GM18508 (cell line): Measurements from ENCODE around the gene RHOBTB3.
A peak's percentile ranks its signal among the peaks of the same experiment; 100 is the strongest.
"Not testable (repeated sequence)": the region's sequence is repeated elsewhere in the genome, so short reads cannot be mapped to it uniquely, and the experiment has no call there.

ENCODE experiments used
- ATAC-seq: cut with Tn5 transposase; IDR thresholded peaks from one replicate; pipeline ENCODE4 v1.9.1; 2021; ENCODE audit warnings: moderate number of reproducible peaks; ENCODE audit not compliant: insufficient read depth, unreplicated experiment

Gene RHOBTB3

DNA sequence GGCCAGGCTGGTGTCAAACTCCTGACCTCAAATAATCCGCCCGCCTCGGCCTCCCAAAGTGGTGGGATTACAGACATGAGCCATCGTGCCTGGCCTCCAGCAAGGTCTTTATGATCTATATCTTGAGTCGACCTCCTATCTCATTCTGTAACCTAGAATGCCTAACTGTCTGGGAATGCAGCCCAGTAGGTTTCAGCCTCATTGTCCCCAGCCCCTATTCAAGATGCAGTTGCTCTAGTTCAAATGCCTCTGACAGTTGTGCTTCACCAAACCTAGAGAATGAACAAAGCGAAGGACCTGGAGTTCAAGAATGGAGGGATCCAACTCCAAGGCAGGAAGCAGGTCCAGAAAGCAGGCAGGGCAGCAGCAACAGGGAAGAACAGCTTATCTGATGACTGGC is 60.6 kb downstream of the RHOBTB3 start:
- ATAC-seq, result no peak

DNA sequence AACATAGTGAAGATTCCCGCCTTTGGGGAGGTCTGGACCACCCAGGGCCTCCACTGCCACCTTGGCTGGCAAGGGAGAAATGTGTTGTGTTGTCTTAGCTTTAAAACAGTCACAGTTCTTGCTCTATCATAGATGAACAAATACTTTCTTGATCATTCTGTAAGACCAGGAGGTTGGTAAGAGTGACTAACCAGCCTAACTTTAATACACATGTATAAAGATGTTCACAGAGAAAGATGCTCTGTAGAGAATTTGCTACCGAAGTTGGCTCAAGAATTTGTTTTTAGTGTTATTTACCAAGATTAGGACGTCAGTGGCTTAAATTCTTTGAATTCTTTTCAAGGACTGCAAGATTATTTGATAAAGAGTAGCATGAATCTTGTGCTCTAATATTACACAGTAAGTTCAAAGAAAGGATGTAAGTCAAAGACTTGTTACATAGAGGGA is 63.0 kb downstream of the RHOBTB3 start:
- ATAC-seq, result no peak

DNA sequence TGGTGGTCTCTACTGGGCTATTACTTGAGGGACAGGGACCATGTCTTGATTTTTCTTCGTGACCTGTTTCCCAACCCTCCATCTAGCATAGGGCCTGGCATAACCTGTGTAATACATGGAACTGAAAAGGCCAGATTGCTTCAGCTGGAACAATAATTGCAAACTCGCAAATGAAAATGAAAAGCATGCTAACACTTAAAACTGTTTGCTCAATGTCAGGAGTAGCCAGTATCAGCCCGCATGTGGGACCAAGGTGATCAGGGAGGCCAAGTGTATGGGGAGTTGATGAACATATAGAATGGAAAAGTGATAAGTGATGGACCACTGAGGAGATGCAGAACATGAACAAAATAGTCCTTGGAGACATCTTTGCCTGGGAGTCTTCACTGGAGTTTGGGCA is 66.2 kb downstream of the RHOBTB3 start:
- ATAC-seq, result no peak

DNA sequence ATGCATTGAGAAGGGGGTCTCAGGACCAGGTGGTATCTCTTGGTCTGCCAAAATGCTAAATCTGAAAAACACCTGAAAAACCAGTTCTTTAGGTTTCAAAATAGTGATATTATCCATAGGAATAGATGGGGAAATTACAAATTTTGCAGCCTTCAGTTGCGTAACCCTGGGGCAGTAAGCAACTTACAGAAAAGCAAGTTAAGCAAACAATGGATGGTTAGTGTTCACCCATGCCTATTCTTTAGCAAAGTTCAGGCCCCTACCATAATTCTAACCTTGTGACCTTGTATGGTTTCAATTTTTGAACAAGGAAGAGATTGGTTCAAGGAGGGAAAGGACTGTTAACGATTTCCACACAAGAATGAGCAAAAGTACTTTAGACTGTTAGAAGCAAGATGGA is 66.9 kb downstream of the RHOBTB3 start:
- no peak for ATAC-seq

DNA sequence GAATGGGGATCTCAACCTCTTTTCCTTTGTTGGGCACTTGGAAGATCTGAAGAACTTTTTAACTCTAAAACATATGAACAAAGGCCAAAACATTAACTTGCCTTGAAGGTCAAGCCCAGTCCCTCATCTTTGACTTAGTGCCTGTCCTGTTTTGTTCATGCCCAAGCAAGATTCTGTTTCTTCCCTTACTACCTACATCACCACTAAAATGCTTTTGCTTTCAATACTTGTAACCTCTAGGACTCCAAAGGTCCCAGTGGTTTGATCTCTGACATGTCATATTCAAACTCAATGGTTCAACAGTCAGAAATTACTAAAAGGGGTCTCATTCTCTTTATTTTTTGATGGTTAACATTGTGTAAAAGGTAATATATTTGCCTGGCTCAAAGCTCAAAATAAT is 67.4 kb downstream of the RHOBTB3 start:
- no peak for ATAC-seq

DNA sequence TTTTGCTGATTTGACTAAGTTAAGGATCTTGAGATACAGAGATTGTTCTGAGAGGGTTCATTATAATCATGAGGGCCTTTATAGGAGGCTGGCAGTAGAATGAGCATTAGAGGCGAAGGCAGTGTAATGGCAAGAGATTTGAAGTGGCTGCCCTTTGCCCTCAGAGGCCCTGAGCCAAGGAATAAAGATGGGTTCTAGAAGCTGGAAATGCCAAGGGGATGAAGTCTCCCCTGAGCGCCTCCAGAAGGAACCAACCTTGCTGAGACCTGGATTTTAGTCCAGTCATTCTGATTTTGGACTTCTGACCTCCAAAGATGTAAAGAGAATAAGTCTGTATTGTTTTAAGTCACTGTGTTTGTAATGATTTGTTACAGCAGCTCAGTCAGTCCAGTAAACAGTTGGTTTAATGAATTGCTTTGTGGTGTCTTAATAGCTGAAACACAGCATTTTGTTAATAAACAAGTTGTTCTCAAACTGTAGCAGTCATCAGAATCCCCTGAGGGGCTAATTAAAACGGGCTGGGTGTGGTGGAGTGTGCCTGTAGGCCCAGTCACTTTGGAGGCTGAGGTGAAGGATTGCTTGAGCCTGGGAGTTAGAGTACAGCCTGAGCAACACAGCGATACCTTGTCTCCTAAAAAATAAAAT is 68.2 kb downstream of the RHOBTB3 start:
- ATAC-seq, result no peak

DNA sequence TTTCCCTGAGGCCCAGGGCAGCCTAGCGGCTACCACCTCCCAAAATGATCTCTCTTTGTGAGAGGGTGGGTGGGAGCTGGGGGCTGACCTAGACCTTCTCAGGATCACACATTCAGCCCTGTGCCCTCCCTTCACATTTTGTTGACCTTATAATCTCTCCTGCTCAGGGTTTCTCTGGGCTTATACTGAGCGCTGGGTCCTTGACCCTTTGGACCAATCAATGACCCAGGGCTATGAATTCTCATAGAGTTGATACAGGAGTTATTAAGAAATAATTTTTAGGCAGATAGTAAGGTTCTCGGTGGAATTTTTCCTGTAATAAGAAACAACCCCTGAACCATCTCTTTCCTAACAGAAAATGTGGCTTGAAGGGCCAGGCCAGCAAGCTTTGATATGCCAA is 69.4 kb downstream of the RHOBTB3 start:
- ATAC-seq, result no peak

DNA sequence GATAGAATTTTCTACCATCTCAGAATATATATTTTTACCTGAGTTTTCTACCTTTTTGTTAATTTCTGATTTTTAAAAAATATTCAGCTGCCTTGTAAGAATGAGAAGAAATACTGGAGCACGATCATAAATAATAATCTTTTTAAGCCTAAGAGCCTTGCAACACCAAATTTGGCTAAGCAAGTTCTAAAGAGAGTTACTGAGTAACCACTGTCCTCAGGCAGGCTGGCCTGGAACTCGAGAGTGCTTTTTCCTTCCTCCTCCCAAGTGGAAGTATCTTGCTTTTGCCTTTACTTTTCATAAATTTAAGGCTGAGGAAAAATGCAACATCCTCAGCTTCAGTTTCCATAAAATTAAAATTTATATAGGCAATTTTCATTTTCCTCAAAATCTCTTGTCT is 70.4 kb downstream of the RHOBTB3 start:
- no peak for ATAC-seq

DNA sequence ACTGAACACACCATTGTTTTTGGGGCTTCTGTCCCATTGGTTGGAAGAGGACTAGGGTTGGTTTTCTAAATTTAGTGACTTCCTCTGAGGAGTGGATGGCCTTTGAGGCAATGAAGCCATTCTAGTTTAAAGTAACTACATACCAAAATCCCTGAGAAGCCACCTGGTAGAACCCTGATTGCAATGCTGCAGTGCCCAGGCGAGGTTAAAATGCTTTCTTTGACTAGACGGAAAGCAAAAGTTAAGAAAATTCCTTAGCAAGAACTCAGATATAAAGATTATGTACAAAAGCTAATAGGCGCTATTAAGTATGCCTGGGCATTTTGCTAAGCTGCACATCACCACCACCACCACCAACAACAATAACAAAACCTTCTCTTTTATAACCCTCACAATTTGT is 70.8 kb downstream of the RHOBTB3 start:
- no peak for ATAC-seq

DNA sequence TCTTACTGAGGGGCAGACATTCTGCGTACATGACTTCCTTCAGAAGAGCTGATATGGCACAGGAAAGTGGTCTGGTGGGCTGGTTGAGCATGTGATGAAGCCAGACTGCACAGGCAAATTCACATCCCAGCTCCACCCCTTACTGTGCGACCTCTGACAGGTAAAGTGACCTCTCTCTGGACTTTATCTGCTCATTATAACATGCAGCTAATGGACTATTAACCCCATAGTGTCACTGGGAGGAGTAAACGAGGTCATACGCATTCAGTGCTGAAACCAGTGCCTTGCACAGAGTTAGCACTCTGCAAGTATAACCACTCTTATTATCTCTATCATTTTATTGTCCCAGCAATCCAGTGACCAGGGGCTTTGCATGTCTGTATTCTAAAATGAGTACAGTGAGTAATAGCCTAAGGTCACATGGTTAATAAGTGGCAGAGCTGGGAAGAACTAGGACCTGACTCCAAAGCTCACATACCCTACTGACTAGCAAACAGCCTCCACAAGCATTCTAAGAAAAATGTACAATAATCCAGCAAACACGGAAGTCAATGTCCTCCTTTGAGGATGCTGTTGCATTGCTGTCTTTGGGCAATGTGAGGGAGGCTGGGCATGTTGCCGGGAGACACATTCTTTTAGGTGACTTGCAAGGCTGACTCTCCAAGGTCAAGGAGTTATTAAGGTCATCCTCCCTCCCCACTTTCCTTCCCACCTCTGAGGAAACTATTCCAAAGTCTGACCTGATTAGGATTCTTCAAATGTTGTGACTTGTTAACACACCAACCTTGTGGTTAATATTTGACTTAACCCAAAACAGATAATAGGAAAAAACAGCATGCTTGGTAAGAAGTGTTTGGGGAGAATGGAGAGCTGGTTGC is 72.4 kb downstream of the RHOBTB3 start:
- no peak for ATAC-seq

DNA sequence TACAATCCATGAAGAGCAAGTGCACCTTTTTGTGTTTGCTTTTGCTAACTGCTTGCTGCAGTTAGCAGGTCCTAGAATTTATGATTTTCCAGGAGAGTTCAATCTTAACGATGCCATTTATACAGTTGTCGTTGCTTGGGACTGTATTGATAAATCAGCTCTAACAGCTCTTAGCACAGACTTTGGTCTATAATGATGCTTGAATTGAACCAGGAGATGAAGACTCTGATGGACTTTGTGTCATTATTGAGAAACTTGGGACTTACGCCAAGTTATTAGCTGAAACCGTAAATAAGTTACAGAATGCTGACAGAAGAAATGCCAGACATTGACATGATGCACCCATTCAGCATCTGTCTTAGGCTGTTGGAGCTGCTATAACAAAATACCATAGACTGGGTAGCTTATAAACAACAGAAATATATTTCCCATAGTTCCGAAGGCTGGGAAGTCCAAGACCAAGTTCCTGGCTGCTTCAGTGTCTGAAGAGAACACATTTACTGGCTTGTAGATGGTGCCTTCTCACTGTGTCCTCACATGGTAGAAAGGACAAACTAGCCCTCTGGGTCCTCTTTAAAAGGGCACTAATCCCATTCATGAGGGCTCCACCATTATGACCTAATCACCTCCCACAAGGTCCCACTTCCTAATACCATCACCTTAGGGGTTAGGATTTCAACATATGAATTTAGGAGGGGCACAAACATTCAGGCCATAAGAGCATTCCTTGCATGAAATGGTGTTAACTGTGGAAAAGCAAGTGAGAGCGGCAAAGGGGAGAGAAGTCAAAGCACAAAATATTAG is 73.8 kb downstream of the RHOBTB3 start:
- ATAC-seq, result no peak

DNA sequence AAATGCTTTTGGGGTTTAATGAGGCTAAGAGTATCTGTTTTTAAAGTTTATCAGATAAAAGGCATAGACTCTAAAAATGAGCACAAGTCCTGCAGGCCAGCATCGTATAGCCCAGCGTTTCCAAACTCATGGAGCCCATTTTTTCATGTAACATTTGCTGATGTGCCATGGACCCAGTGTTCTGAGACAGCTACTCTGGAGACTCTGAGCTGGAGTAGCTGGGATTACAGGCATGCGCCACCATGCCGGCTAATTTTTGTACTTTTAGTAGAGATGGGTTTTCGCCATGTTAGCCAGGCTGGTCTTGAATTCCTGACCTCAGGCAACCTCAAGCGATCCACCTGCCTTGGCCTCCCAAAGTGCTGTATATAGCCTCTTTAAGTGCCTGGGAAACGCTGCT is 75.6 kb downstream of the RHOBTB3 start:
- ATAC-seq, result no peak

DNA sequence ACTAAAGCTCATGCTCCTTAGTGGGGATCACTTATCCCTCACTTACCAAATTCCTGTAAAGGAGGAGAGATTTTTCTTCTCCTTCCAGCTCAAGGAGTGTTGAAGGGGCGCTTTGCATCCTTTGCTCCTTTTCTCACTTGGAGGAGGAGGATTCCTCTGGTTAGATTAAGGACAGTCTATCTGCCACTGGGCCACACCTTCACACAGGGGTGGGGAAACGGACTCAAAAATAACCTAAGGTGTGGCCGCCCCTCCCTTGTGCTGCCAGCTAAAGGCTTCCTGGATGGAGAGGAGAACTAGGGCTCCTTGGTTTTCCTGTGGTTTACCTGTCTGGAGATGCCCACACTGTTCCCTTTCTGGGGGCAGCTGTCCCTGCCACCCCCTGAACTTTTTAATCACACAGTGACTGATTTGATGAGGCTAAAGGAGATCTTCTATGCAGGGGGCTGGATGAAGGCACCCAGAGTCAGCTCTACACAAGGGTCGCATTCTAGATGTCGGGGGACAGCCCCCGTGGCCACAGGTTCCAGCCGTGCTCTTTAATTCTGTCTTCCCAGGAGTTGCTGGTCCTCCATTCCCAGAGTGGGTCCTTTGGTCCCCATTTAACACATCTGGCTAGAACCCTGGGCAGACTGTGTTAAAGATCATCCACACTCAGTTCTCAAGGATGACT is 77.0 kb downstream of the RHOBTB3 start:
- ATAC-seq, result no peak

DNA sequence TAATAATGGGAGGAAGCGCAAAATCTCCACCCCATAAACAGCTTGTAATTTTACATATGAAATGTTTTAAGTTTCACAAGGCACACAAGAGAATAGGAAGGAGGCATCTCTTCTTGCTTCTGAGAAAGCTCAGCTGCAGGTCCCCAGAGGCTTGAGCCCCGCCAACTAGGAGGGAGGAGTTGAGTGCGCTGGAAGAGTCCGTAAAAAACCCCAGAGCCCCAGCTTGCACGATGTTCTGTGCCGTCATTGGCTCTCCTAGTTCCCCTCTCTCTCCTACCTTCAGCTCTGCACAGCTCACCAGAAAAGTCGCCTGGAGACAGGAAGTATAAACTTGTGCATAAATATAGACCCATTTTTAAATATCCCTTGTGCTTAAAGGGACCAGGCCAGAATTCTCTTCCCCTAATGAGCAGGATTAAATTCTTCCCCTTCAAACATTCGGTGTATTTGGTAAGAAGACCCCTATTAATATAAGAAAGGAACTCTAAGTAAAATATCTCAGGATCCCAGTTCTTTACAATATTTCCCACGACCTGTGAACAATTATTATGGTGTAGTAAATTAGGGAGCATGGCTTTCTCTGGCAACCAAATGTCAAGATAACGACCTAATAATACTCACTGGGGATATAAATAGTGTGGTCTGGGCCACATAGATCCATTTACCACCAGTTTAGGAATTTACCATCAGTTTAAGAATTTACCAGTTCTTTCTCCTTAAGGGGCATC is 77.7 kb downstream of the RHOBTB3 start:
- ATAC-seq, result peak; percentile 99

DNA sequence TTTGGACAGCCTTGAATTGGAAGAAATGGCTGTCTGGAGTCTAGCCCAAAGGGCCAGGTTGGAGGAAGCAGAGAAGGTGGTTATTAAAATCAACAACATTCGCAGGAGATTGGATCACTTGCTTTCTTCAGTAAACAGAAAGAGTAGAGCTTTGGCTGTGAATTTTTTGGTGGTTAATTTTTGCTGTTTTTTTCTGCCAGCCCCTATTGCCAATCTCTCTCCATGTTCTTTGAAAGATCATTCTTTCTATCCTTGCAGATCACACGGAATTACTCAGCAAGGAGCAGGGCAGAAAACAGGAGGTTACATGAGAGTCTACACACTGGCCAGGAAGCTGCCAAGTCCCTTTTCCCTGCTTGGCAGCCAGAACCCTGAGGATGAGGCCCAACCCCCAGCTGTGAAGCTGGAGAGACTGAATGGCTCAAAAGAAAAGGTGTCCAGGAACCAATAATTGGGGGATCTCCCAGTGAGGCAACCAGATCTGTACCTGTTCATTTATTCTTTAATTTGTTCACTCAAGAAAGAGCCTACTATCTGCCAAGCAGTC is 78.4 kb downstream of the RHOBTB3 start:
- no peak for ATAC-seq

DNA sequence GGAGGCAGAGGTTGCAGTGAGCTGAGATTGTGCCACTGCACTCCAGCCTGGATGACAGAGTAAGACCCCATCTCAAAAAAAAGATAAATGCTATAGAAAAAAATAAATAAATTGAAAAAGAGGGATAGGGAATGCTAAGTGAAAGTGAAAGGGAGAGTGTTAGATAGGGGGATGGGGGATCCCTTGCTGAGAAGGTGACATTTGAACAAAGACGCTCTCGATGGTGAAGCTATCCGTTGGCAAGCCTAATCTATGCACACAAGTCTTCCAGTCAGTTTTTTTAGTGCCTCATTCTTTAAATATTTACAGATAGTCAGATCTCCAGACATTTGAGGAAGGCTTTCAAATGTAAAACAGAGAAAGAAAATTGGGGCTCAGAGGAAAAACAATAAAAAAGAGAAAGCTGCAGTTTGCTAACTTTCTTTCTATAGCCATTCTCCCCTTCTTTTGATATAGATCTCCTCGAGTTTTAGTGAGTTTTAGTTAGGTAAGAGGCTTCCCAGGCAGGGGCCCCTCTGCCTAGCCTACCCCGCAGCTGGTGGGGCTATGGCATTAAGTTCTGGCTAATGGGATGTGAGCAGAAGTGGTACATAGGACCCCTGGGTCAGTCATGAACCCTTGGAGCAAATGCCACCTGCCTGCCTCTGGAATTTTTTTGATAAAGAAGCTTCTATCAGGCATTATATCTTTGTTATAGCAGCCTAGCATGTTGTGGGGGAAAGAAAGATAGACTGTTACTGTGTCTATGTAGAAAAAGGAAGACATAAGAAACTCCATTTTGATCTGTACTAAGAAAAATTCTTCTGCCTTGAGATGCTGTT is 79.4 kb downstream of the RHOBTB3 start:
- no peak for ATAC-seq

DNA sequence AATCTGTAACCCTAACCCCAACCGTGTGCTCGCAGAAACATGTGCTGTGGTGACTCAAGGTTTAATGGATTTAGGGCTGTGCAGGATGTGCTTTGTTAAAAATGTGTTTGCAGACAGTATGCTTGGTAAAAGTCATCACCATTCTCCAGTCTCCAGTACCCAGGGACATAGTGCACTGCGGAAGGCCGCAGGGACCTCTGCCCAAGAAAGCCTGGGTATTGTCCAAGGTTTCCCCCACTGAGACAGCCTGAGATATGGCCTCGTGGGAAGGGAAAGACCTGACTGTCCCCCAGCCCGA is 79.9 kb downstream of the RHOBTB3 start:
- not testable (repeated sequence) for ATAC-seq

DNA sequence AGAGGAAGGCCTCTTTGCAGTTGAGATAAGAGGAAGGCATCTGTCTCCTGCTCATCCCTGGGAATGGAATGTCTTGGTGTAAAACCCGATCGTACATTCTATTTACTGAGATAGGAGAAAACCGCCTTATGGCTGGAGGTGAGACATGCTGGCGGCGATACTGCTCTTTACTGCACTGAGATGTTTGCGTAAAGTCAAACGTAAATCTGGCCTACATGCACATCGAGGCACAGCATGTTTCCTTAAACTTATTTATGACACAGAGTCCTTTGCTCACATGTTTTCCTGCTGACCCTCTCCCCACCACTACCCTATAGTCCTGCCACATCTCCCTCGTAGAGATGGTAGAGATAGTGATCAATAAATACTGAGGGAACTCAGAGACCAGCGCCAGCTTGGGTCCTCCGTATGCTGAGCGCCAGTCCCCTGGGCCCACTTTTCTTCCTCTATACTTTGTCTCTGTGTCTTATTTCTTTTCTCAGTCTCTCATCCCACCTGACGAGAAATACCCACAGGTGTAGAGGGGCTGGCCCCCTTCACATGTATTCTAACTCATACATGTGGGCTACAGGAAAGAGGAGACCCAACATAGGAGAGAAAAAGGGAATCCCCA is 80.4 kb downstream of the RHOBTB3 start:
- ATAC-seq, result not testable (repeated sequence)
